HepG2 (cell line): ENCODE measurements around the gene SELENOS. TPM values are rescaled to one million over a fixed set of nuclear protein-coding genes. Genes with fewer than 3 reads are reported as not detected.

Experiments used
- FOSL2 ChIP-seq: sonication (generic); formaldehyde crosslinking; IDR thresholded peaks from 2 replicates; pipeline ENCODE4 v1.4.0; 2020; ENCODE audit warnings: missing genetic modification reagents
- KAT8 ChIP-seq: IDR thresholded peaks from 2 replicates; pipeline ENCODE4 v1.6.1; 2016; ENCODE audit warnings: missing genetic modification reagents, missing compliant biosample characterization
- POGK ChIP-seq: sonication (generic); formaldehyde crosslinking; conservative IDR thresholded peaks from 2 replicates; pipeline ENCODE4 v1.8.0; 2022; ENCODE audit warnings: mild to moderate bottlenecking, moderate library complexity, missing genetic modification reagents
- RBM22 ChIP-seq: fragments of 200-400 bp; formaldehyde crosslinking; optimal IDR thresholded peaks from 2 replicates; pipeline ENCODE3; 2017; ENCODE audit warnings: mild to moderate bottlenecking, low read length, moderate library complexity
- RCOR2 ChIP-seq: IDR thresholded peaks from 2 replicates; pipeline ENCODE4 v1.6.1; 2016; ENCODE audit warnings: missing biosample characterization, missing genetic modification reagents
- SMYD3 ChIP-seq: sonication (generic); formaldehyde crosslinking; IDR thresholded peaks from 2 replicates; pipeline ENCODE4 v1.8.1; 2023; ENCODE audit warnings: mild to moderate bottlenecking, missing genetic modification reagents
- SNAPC4 ChIP-seq: sonication (generic); formaldehyde crosslinking; IDR thresholded peaks from 2 replicates; pipeline ENCODE4 v1.4.0; 2020; ENCODE audit warnings: mild to moderate bottlenecking, missing genetic modification reagents
- U2AF2 ChIP-seq: fragments of 200-400 bp; formaldehyde crosslinking; IDR thresholded peaks from 2 replicates; pipeline ENCODE4 v1.6.1; 2017; ENCODE audit warnings: low read depth, mild to moderate bottlenecking, low read length
- ZNF10 ChIP-seq: sonication (generic); formaldehyde crosslinking; IDR thresholded peaks from 2 replicates; pipeline ENCODE4 v1.4.0; 2020; ENCODE audit warnings: mild to moderate bottlenecking, low read depth, missing genetic modification reagents, borderline replicate concordance
- ZNF280D ChIP-seq: sonication (generic); formaldehyde crosslinking; IDR thresholded peaks from 2 replicates; pipeline ENCODE4 v1.5.1; 2020; ENCODE audit warnings: mild to moderate bottlenecking, missing genetic modification reagents
- ZNF292 ChIP-seq: sonication (generic); formaldehyde crosslinking; IDR thresholded peaks from 2 replicates; pipeline ENCODE4 v1.8.1; 2022; ENCODE audit warnings: mild to moderate bottlenecking, low read depth, missing genetic modification reagents, borderline replicate concordance
- ZNF326 ChIP-seq: sonication (generic); formaldehyde crosslinking; IDR thresholded peaks from 2 replicates; pipeline ENCODE4 v1.4.0; 2020; ENCODE audit warnings: missing genetic modification reagents, borderline replicate concordance
- ZNF549 ChIP-seq: sonication (generic); formaldehyde crosslinking; IDR thresholded peaks from 2 replicates; pipeline ENCODE4 v1.5.0; 2020; ENCODE audit warnings: missing genetic modification reagents
- ZNF562 ChIP-seq: sonication (generic); formaldehyde crosslinking; IDR thresholded peaks from 2 replicates; pipeline ENCODE4 v1.8.0; 2022; ENCODE audit warnings: missing genetic modification reagents, borderline replicate concordance
- ZNF709 ChIP-seq: sonication (generic); formaldehyde crosslinking; IDR thresholded peaks from 2 replicates; pipeline ENCODE4 v1.5.0; 2020; ENCODE audit warnings: mild to moderate bottlenecking, missing genetic modification reagents
- ZNF75D ChIP-seq: sonication (generic); formaldehyde crosslinking; IDR thresholded peaks from 2 replicates; pipeline ENCODE4 v1.8.1; 2023; ENCODE audit warnings: missing genetic modification reagents, mild to moderate bottlenecking, borderline replicate concordance
- ZNF768 ChIP-seq: sonication (generic); formaldehyde crosslinking; IDR thresholded peaks from 2 replicates; pipeline ENCODE4 v1.4.0; 2020; ENCODE audit warnings: missing genetic modification reagents
- ZNF772 ChIP-seq: sonication (generic); formaldehyde crosslinking; IDR thresholded peaks from 2 replicates; pipeline ENCODE4 v1.5.0; 2020; ENCODE audit warnings: mild to moderate bottlenecking, missing genetic modification reagents
- ZNF83 ChIP-seq: sonication (generic); formaldehyde crosslinking; IDR thresholded peaks from 2 replicates; pipeline ENCODE4 v1.4.0; 2020; ENCODE audit warnings: missing genetic modification reagents, mild to moderate bottlenecking, borderline replicate concordance
- ZSCAN9 ChIP-seq: IDR thresholded peaks from 2 replicates; pipeline ENCODE4 v1.6.1; 2016; ENCODE audit warnings: borderline replicate concordance
- polyA plus RNA-seq, 8 experiments: library from polyadenylated mRNA; depleted of rRNA in 3 of 8; stranded (reverse) in 7 of 8; unstranded in 1 of 8; fragments of >200 nt; fragmentation: Illumina TruSeq in 4 of 8; extraction: Trizol in 4 of 8; gene quantifications; 2 replicates each; pipeline versions ENCODE4 v1.2.1 to v1.2.3, GENCODE V29; 2011 to 2016; ENCODE audit warnings: low read depth in 4 of 8, missing spikeins in 1 of 8, mixed read lengths in 1 of 8; ENCODE audit not compliant: insufficient read depth in 1 of 8
- total RNA-seq, 5 experiments: library from RNA; depleted of rRNA; stranded (reverse); fragments of >200 nt; fragmentation: Illumina TruSeq; extraction: Trizol; gene quantifications; 2 replicates each; pipeline ENCODE4 v1.2.3, GENCODE V29; 2016; ENCODE audit warnings: low read depth in 1 of 5

SELENOS gene
- total and polyA plus RNA-seq, 2 of the 13 experiments (the other 11 are each of a cell fraction or from before 2014, with no cell fraction given): 63.0 to 66.1 TPM

GRCh38 chr15:101294731-101295606 is 17.7 kb upstream of the SELENOS start, which contains the start of gene SNRPA1 (continued):
- peak; percentile 97 for TF ChIP-seq POGK (CRISPR knock-in tag)
- no peak for TF ChIP-seq ZNF549 (CRISPR knock-in tag)
- no peak for TF ChIP-seq ZNF292 (CRISPR knock-in tag)
- no peak for TF ChIP-seq SMYD3
- no peak for TF ChIP-seq ZNF75D
- no peak for TF ChIP-seq ZNF280D
- TF ChIP-seq RCOR2: no peak
- peak; percentile 55; the same call in 1 of the 2 replicates for TF ChIP-seq FOSL2 (CRISPR knock-in tag)
- peak; percentile 70 for TF ChIP-seq ZNF768 (CRISPR knock-in tag)
- TF ChIP-seq ZNF326 (CRISPR knock-in tag): no peak
- peak; percentile 54; the same call in 1 of the 2 replicates for TF ChIP-seq ZNF83 (CRISPR knock-in tag)
- peak; percentile 97 for TF ChIP-seq KAT8
- TF ChIP-seq ZNF562 (CRISPR knock-in tag): no peak
- TF ChIP-seq ZNF709 (CRISPR knock-in tag): peak; percentile 90
- TF ChIP-seq RBM22: peak; percentile 45
- TF ChIP-seq ZNF10 (CRISPR knock-in tag): no peak
- no peak; the same call in none of the 2 replicates for TF ChIP-seq SNAPC4 (CRISPR knock-in tag)
- TF ChIP-seq ZNF772: peak; percentile 68
- no peak for TF ChIP-seq U2AF2
- peak; percentile 53; the same call in 1 of the 2 replicates for TF ChIP-seq ZSCAN9
